ENCODE measurements around the gene HUWE1.

Gene HUWE1

GRCh38 chrX:53688300-53688699, 1.8 kb upstream of the HUWE1 start:
- intact Hi-C loops (cut with DNase I): no loop called here
- no peak for DNase-seq

- intact Hi-C loops (cut with DNase I): no loop called here
- DNase-seq: no peak
Measured at GRCh38 chrX:53685711-53686110, 808 bp downstream of the HUWE1 start.

- DNase-seq: no peak
- intact Hi-C loops (cut with DNase I): no loop called here
Measured at GRCh38 chrX:53684415-53685192, 1.9 kb downstream of the HUWE1 start.

GRCh38 chrX:53683556-53684414, 2.7 kb downstream of the HUWE1 start:
- peak; percentile 83 to 97 (median 93) for DNase-seq
- intact Hi-C loops (cut with DNase I): no loop called here

- DNase-seq: peak in 18 of 42 donors; percentile 1 to 54 (median 17)
- intact Hi-C loops (cut with DNase I): no loop called here
Measured at GRCh38 chrX:53682885-53683555, 3.5 kb downstream of the HUWE1 start.

- intact Hi-C loops (cut with DNase I): no loop called here
- DNase-seq: no peak
Measured at GRCh38 chrX:53681661-53682060, 4.9 kb downstream of the HUWE1 start.

- no peak for DNase-seq
- intact Hi-C loops (cut with DNase I): no loop called here
Measured at GRCh38 chrX:53678667-53679066, 7.9 kb downstream of the HUWE1 start.

- intact Hi-C loops (cut with DNase I): no loop called here
- no peak for DNase-seq
Measured at GRCh38 chrX:53677286-53677685, 9.2 kb downstream of the HUWE1 start.

GRCh38 chrX:53674581-53674980, 11.9 kb downstream of the HUWE1 start:
- intact Hi-C loops (cut with DNase I): no loop called here

GRCh38 chrX:53669258-53669657, 17.3 kb downstream of the HUWE1 start:
- intact Hi-C loops (cut with DNase I): no loop called here
- no peak for DNase-seq

More at GRCh38 chrX:53674581-53674980, 11.9 kb downstream of the HUWE1 start:
- no peak for DNase-seq

- DNase-seq: no peak
- intact Hi-C loops (cut with DNase I): no loop called here
Measured at GRCh38 chrX:53666171-53666570, 20.3 kb downstream of the HUWE1 start.

- no peak for DNase-seq
- intact Hi-C loops (cut with DNase I): no loop called here
Measured at GRCh38 chrX:53660004-53660403, 26.5 kb downstream of the HUWE1 start.

GRCh38 chrX:53659039-53659438, 27.5 kb downstream of the HUWE1 start:
- DNase-seq: no peak
- intact Hi-C loops (cut with DNase I): no loop called here

- intact Hi-C loops (cut with DNase I): no loop called here
Measured at GRCh38 chrX:53656845-53657244, 29.7 kb downstream of the HUWE1 start.

GRCh38 chrX:53654376-53654775, 32.1 kb downstream of the HUWE1 start:
- intact Hi-C loops (cut with DNase I): no loop called here
- no peak for DNase-seq

More at GRCh38 chrX:53656845-53657244, 29.7 kb downstream of the HUWE1 start:
- no peak for DNase-seq

GRCh38 chrX:53644751-53645150, 41.8 kb downstream of the HUWE1 start:
- intact Hi-C loops (cut with DNase I): no loop called here

GRCh38 chrX:53642337-53642736, 44.2 kb downstream of the HUWE1 start:
- intact Hi-C loops (cut with DNase I): no loop called here
- no peak for DNase-seq

More at GRCh38 chrX:53644751-53645150, 41.8 kb downstream of the HUWE1 start:
- DNase-seq: no peak

- intact Hi-C loops (cut with DNase I): no loop called here
- DNase-seq: no peak
Measured at GRCh38 chrX:53639257-53639656, 47.3 kb downstream of the HUWE1 start.

- intact Hi-C loops (cut with DNase I): no loop called here
- no peak for DNase-seq
Measured at GRCh38 chrX:53637479-53637878, 49.0 kb downstream of the HUWE1 start.

GRCh38 chrX:53631156-53631555, 55.4 kb downstream of the HUWE1 start:
- intact Hi-C loops (cut with DNase I): no loop called here
- no peak for DNase-seq
